H9 (cell line): ENCODE results near the gene STK25. TPM values are rescaled to one million over a fixed set of nuclear protein-coding genes. Genes with fewer than 3 reads are reported as not detected.

Experiments used
- DNase-seq: peaks from one replicate; pipeline ENCODE4 v3.0.0-alpha.2; 2017
- H2AFZ ChIP-seq: one replicate; pipeline ENCODE4 v1.6.1; 2013; ENCODE audit warnings: mild to moderate bottlenecking, low read length, control low read depth, moderate library complexity
- H2AK5ac ChIP-seq: 2 replicates; pipeline ENCODE4 v1.6.1; 2013; ENCODE audit warnings: low read length, control low read depth, mixed read lengths; ENCODE audit not compliant: insufficient read length
- H2BK120ac ChIP-seq: one replicate; pipeline ENCODE4 v1.6.1; 2013; ENCODE audit warnings: low read depth, mild to moderate bottlenecking, low read length, control low read depth, inconsistent platforms; ENCODE audit not compliant: poor library complexity, severe bottlenecking
- H2BK12ac ChIP-seq: 2 replicates; pipeline ENCODE4 v1.6.1; 2013; ENCODE audit warnings: low read length, control low read depth, mixed read lengths, low read depth; ENCODE audit not compliant: insufficient read length
- H2BK15ac ChIP-seq: 2 replicates; pipeline ENCODE4 v1.6.1; 2013; ENCODE audit warnings: low read depth, low read length, control low read depth
- H2BK20ac ChIP-seq: one replicate; pipeline ENCODE4 v1.6.1; 2013; ENCODE audit warnings: low read depth, mild to moderate bottlenecking, low read length, control low read depth, inconsistent platforms; ENCODE audit not compliant: poor library complexity, severe bottlenecking
- H2BK5ac ChIP-seq: 2 replicates; pipeline ENCODE4 v1.6.1; 2013; ENCODE audit warnings: low read length, control low read depth, mixed read lengths; ENCODE audit not compliant: insufficient read length
- H3K14ac ChIP-seq: 2 replicates; pipeline ENCODE4 v1.6.1; 2013; ENCODE audit warnings: low read length, control low read depth; ENCODE audit not compliant: insufficient read depth
- H3K18ac ChIP-seq: 2 replicates; pipeline ENCODE4 v1.6.1; 2013; ENCODE audit warnings: low read depth, mild to moderate bottlenecking, mixed read lengths, low read length, control low read depth; ENCODE audit not compliant: insufficient read length
- H3K23ac ChIP-seq: 2 replicates; pipeline ENCODE4 v1.6.1; 2013; ENCODE audit warnings: low read length, control low read depth, mixed read lengths, low read depth; ENCODE audit not compliant: insufficient read length
- H3K23me2 ChIP-seq: 2 replicates; pipeline ENCODE4 v1.6.1; 2013; ENCODE audit warnings: low read depth, mild to moderate bottlenecking, mixed read lengths, low read length, control low read depth; ENCODE audit not compliant: insufficient read length, poor library complexity, severe bottlenecking
- H3K27ac ChIP-seq: 2 replicates; pipeline ENCODE4 v1.5.1; 2013; ENCODE audit warnings: low read length, control low read depth, mixed read lengths, low read depth; ENCODE audit not compliant: insufficient read length
- H3K27me3 ChIP-seq: 2 replicates; pipeline ENCODE4 v1.6.1; 2013; ENCODE audit warnings: low read length, control low read depth, inconsistent platforms; ENCODE audit not compliant: insufficient read depth
- H3K4ac ChIP-seq: 2 replicates; pipeline ENCODE4 v1.6.1; 2013; ENCODE audit warnings: low read depth, mild to moderate bottlenecking, control low read depth, inconsistent platforms, low read length, moderate library complexity
- H3K4me1 ChIP-seq: 2 replicates; pipeline ENCODE4 v1.6.1; 2013; ENCODE audit warnings: low read length, control low read depth, inconsistent platforms; ENCODE audit not compliant: insufficient read depth
- H3K4me2 ChIP-seq: 2 replicates; pipeline ENCODE4 v1.6.1; 2013; ENCODE audit warnings: low read length, control low read depth, mixed read lengths; ENCODE audit not compliant: insufficient read length, insufficient read depth
- H3K56ac ChIP-seq: 2 replicates; pipeline ENCODE4 v1.6.1; 2013; ENCODE audit warnings: low read depth, mild to moderate bottlenecking, mixed read lengths, low read length, control low read depth; ENCODE audit not compliant: insufficient read length
- H3K79me1 ChIP-seq: 2 replicates; pipeline ENCODE4 v1.6.1; 2013; ENCODE audit warnings: low read depth, mild to moderate bottlenecking, moderate library complexity, low read length, control low read depth, inconsistent platforms; ENCODE audit not compliant: insufficient read depth, poor library complexity, severe bottlenecking
- H3K79me2 ChIP-seq: 2 replicates; pipeline ENCODE4 v1.6.1; 2013; ENCODE audit warnings: low read length, control low read depth, inconsistent platforms; ENCODE audit not compliant: insufficient read depth
- H3K9ac ChIP-seq: 2 replicates; pipeline ENCODE4 v1.6.1; 2013; ENCODE audit warnings: low read length, control low read depth, mixed read lengths; ENCODE audit not compliant: insufficient read length; ENCODE audit errors: extremely low read depth
- H3K9me3 ChIP-seq: one replicate; pipeline ENCODE4 v1.6.1; 2013; ENCODE audit warnings: low read depth, low read length, inconsistent platforms; ENCODE audit not compliant: control insufficient read depth
- H3T11ph ChIP-seq: one replicate; pipeline ENCODE4 v1.6.1; 2013; ENCODE audit warnings: mild to moderate bottlenecking, low read length, control low read depth, inconsistent platforms
- H4K20me1 ChIP-seq: one replicate; pipeline ENCODE4 v1.6.1; 2013; ENCODE audit not compliant: control insufficient read depth, insufficient read length, insufficient read depth
- H4K5ac ChIP-seq: 2 replicates; pipeline ENCODE4 v1.6.1; 2013; ENCODE audit warnings: low read depth, mild to moderate bottlenecking, mixed read lengths, low read length, control low read depth; ENCODE audit not compliant: insufficient read length
- H4K8ac ChIP-seq: replicated peaks from 2 replicates; pipeline ENCODE4 v1.6.1; 2013; ENCODE audit warnings: low read length, control low read depth, mixed read lengths, low read depth; ENCODE audit not compliant: insufficient read length
- H4K91ac ChIP-seq: 2 replicates; pipeline ENCODE4 v1.6.1; 2013; ENCODE audit warnings: low read depth, mild to moderate bottlenecking, moderate library complexity, mixed read lengths, low read length, control low read depth; ENCODE audit not compliant: insufficient read length
- H3K27ac Mint-ChIP-seq, 3 experiments: 2 replicates in 2 of 3; 3 replicates in 1 of 3; pipeline ENCODE4 v1.8.0; 2020 to 2021; ENCODE audit warnings: mixed read lengths in 3 of 3, mild to moderate bottlenecking in 1 of 3, moderate library complexity in 1 of 3
- H3K27me3 Mint-ChIP-seq: 2 replicates; pipeline ENCODE4 v1.8.0; 2021; ENCODE audit warnings: low read depth, mild to moderate bottlenecking, moderate library complexity, mixed read lengths
- H3K36me3 Mint-ChIP-seq, 3 experiments: 2 replicates in 2 of 3; 3 replicates in 1 of 3; pipeline ENCODE4 v1.8.0; 2020 to 2021; ENCODE audit warnings: low read depth in 3 of 3, mixed read lengths in 3 of 3; ENCODE audit not compliant: insufficient read depth in 1 of 3
- H3K4me1 Mint-ChIP-seq, 2 experiments: 2 replicates each; pipeline ENCODE4 v1.8.0; 2020; ENCODE audit warnings: mixed read lengths in 2 of 2
- H3K4me3 Mint-ChIP-seq, 2 experiments: 2 replicates in 1 of 2; 3 replicates in 1 of 2; pipeline ENCODE4 v1.8.0; 2020 to 2021; ENCODE audit warnings: mild to moderate bottlenecking in 2 of 2, mixed read lengths in 2 of 2, moderate library complexity in 1 of 2
- H3K9me3 Mint-ChIP-seq, 2 experiments: 2 replicates in 1 of 2; 3 replicates in 1 of 2; pipeline ENCODE4 v1.8.0; 2020; ENCODE audit warnings: mild to moderate bottlenecking in 2 of 2, mixed read lengths in 2 of 2, moderate library complexity in 1 of 2
- CTCF ChIP-seq: fragments of 200-600 bp; sonication (generic); conservative IDR thresholded peaks from 3 replicates; pipeline ENCODE4 v1.8.0; 2021; ENCODE audit warnings: antibody characterized with exemption, mild to moderate bottlenecking
- WGBS: extraction: QIAGEN DNeasy Blood & Tissue Kit; methylation state at CpG from one replicate; pipeline ENCODE4 v1.1.7; 2013; ENCODE audit warnings: missing lambda C conversion rate, low lambda C conversion rate, mixed read lengths; ENCODE audit not compliant: insufficient read length; ENCODE audit errors: extremely low coverage; 5-methylcytosine and 5-hydroxymethylcytosine counted together
- total RNA-seq: library from RNA; stranded (reverse); gene quantifications from 2 replicates; pipeline ENCODE4 v1.2.1, GENCODE V29; 2021

STK25 gene
- total RNA-seq, 1 experiment from 2014 or later: 189 TPM

GRCh38 chr2:241456546-241456945 lies 51.8 kb downstream of the STK25 start:
- H3K27ac Mint-ChIP-seq: peak overlapping the region in 1 of 3 experiments; percentile 76; a peak in 1 of 7 replicates
- Histone ChIP-seq H2BK15ac (no peak overlapping the region), H3K4ac (no peak overlapping the region), H4K8ac (no peak overlapping the region), H3K23me2 (no peaks in the 10 kb centered on the region), H3K23ac (no peak overlapping the region), H3K4me1 (no peaks in the 10 kb centered on the region), H3K18ac (no peak overlapping the region), H3K79me2 (no peaks in the 10 kb centered on the region), H3T11ph (no peak overlapping the region), H2AFZ (no peak overlapping the region), H2BK120ac (no peak overlapping the region), H4K91ac (no peak overlapping the region), H2BK12ac (no peak overlapping the region), H4K5ac (no peak overlapping the region), H4K20me1 (no peaks in the 10 kb centered on the region), H3K14ac (no peak overlapping the region), H2AK5ac (no peak overlapping the region), H2BK5ac (no peak overlapping the region), H3K9ac (no peak overlapping the region), H3K56ac (no peak overlapping the region), H3K4me2 (no peak overlapping the region), H3K27me3 (no peaks in the 10 kb centered on the region), H3K79me1 (no peaks in the 10 kb centered on the region), H2BK20ac (no peak overlapping the region), H3K9me3 (no peaks in the 10 kb centered on the region), H3K27ac (no peak overlapping the region)
- no peaks in the 10 kb centered on the region for H3K27me3 Mint-ChIP-seq
- no peak for TF ChIP-seq CTCF
- H3K4me3 Mint-ChIP-seq: no peak overlapping the region
- no peak for DNase-seq
- no peaks in the 10 kb centered on the region for H3K9me3 Mint-ChIP-seq
- H3K36me3 Mint-ChIP-seq: no peaks in the 10 kb centered on the region
- H3K4me1 Mint-ChIP-seq: peaks cover 0 to 7% of the 10 kb centered on the region in 2 experiments; a peak in 2 of 4 replicates
- no CpG with 5 or more reads among the region's 11 CpGs for WGBS
